NB4 (cell line): ENCODE results near the gene SCO1.

Experiments used
- POLR2A ChIP-seq: IDR thresholded peaks from 2 replicates; pipeline ENCODE4 v1.6.1; 2011; ENCODE audit warnings: mild to moderate bottlenecking; ENCODE audit not compliant: insufficient read length; ENCODE audit errors: extremely low read depth
- TF ChIP-seq, protein P1 (sequence below): IDR thresholded peaks from one replicate; pipeline ENCODE4 v1.5.1; 2012; ENCODE audit warnings: low read depth, low read length
- TF ChIP-seq, protein P2 (sequence below): IDR thresholded peaks from 2 replicates; pipeline ENCODE4 v1.6.1; 2011; ENCODE audit warnings: low read depth, low read length

DNA sequence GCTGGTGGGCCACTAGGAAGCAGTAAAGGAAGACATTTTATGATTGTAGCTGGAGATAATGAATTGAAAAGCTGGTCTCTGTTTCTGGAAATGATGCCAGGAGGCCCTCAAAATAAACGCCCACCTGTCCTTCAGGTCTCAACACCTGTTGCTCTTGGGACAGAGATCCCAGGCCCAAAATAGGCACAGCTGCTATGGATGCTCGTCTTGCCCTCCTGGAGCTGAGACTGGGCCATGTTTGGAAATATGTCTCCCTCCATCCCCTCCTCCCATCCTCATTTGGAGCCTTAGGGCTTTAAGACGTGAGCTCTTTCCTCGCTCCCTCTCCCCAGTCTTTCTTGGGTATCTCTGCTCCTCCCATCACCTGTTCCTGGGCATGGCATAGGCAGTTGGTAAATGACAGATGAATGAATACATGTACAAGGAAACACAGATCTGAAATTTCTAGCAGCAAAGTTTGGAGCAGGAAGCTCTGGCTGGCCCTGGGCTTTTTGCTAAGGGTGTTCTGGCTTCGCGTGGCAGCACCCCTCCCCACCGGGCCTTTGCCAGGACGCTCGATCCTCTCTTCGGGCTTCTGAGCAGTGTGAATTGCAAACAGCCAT is 73.5 kb downstream of the SCO1 start:
- TF ChIP-seq, protein P1, sequence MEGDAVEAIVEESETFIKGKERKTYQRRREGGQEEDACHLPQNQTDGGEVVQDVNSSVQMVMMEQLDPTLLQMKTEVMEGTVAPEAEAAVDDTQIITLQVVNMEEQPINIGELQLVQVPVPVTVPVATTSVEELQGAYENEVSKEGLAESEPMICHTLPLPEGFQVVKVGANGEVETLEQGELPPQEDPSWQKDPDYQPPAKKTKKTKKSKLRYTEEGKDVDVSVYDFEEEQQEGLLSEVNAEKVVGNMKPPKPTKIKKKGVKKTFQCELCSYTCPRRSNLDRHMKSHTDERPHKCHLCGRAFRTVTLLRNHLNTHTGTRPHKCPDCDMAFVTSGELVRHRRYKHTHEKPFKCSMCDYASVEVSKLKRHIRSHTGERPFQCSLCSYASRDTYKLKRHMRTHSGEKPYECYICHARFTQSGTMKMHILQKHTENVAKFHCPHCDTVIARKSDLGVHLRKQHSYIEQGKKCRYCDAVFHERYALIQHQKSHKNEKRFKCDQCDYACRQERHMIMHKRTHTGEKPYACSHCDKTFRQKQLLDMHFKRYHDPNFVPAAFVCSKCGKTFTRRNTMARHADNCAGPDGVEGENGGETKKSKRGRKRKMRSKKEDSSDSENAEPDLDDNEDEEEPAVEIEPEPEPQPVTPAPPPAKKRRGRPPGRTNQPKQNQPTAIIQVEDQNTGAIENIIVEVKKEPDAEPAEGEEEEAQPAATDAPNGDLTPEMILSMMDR = no peak
- TF ChIP-seq POLR2A = no peak
- TF ChIP-seq, protein P2, sequence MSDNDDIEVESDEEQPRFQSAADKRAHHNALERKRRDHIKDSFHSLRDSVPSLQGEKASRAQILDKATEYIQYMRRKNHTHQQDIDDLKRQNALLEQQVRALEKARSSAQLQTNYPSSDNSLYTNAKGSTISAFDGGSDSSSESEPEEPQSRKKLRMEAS = no peak
